Transverse colon (tissue), 4 donors: ENCODE measurements around the gene GRIK4.

Experiments
- CTCF ChIP-seq, 5 experiments: fragments of 200-600 bp in 3 of 5; fragments of 450-650 bp in 2 of 5; sonication (generic) in 3 of 5; IDR thresholded peaks; 1 replicate in 2 of 5; 2 replicates in 3 of 5; pipeline ENCODE4 v1.5.1; 2016 to 2017; ENCODE audit warnings: antibody characterized with exemption in 5 of 5, inconsistent platforms in 3 of 5, mild to moderate bottlenecking in 2 of 5, moderate library complexity in 1 of 5
- EP300 ChIP-seq: sonication (generic); formaldehyde crosslinking; IDR thresholded peaks from one replicate; pipeline ENCODE4 v1.6.1; 2017; ENCODE audit warnings: antibody characterized with exemption, low read depth
- POLR2AphosphoS5 ChIP-seq, 3 donors: sonication (generic); formaldehyde crosslinking; IDR thresholded peaks; one replicate each; pipeline ENCODE4 v1.6.1; 2016; ENCODE audit warnings: antibody characterized with exemption in 3 of 3

- no peak for TF ChIP-seq EP300
- TF ChIP-seq POLR2AphosphoS5 (IDR thresholded peaks at IDR 0.05), result no peak
- TF ChIP-seq CTCF (IDR thresholded peaks at IDR 0.05), result no peak
Observed at GRCh38 chr11:120907971-120908370, 396.4 kb downstream of the GRIK4 start.
